Stimulated activated CD4-positive, alpha-beta T cell treated with anti-CD3 and anti-CD28 coated beads, Interleukin-15, amount 100 ng/mL, for 1 hour (primary cell): ENCODE results near the gene FBXO45.
"Not testable (repeated sequence)": the region's sequence is repeated elsewhere in the genome, so short reads cannot be mapped to it uniquely, and the experiment has no call there.

Experiments used
- DNase-seq, 2 donors: peaks; one replicate each; pipeline ENCODE4 v3.0.0-alpha.2; 2020; ENCODE audit warnings: low read depth in 1 of 2, low spot score in 1 of 2

FBXO45 gene

GRCh38 chr3:196555295-196555694 is 13.2 kb upstream of the FBXO45 start:
- no peak for DNase-seq

GRCh38 chr3:196557236-196557635 is 11.2 kb upstream of the FBXO45 start:
- DNase-seq, result no peak

GRCh38 chr3:196558476-196558875 is 10.0 kb upstream of the FBXO45 start:
- no peak for DNase-seq

- no peak for DNase-seq
These were observed 8.6 kb upstream of the FBXO45 start for GRCh38 chr3:196559826-196560225.

GRCh38 chr3:196563721-196564225 is 4.7 kb upstream of the FBXO45 start:
- peak in 1 of 2 donors; percentile 7 for DNase-seq

- peak; percentile 6 to 26 for DNase-seq
These were observed 600 bp downstream of the FBXO45 start for GRCh38 chr3:196569003-196569516.

GRCh38 chr3:196570332-196570731 is 1.9 kb downstream of the FBXO45 start:
- DNase-seq, result not testable (repeated sequence)

GRCh38 chr3:196572389-196572788 is 3.9 kb downstream of the FBXO45 start:
- DNase-seq, result no peak

- DNase-seq, result no peak
These were observed 16.7 kb downstream of the FBXO45 start for GRCh38 chr3:196585044-196585757.

- no peak for DNase-seq
These were observed 21.8 kb downstream of the FBXO45 start for GRCh38 chr3:196590279-196590678.

- no peak for DNase-seq
These were observed 27.9 kb downstream of the FBXO45 start for GRCh38 chr3:196596355-196596754.

GRCh38 chr3:196597971-196598733 is 29.7 kb downstream of the FBXO45 start:
- not testable (repeated sequence) for DNase-seq

- DNase-seq, result no peak
These were observed 31.3 kb downstream of the FBXO45 start for GRCh38 chr3:196599734-196600128.

- DNase-seq, result no peak
These were observed 31.9 kb downstream of the FBXO45 start for GRCh38 chr3:196600359-196600758.

- no peak for DNase-seq
These were observed 34.2 kb downstream of the FBXO45 start for GRCh38 chr3:196602673-196603072.

GRCh38 chr3:196603683-196604082 is 35.2 kb downstream of the FBXO45 start:
- DNase-seq, result no peak

GRCh38 chr3:196604548-196604947 is 36.1 kb downstream of the FBXO45 start:
- peak; percentile 22 to 30 for DNase-seq

GRCh38 chr3:196608693-196609092 is 40.2 kb downstream of the FBXO45 start:
- no peak for DNase-seq

GRCh38 chr3:196609343-196609775 is 40.9 kb downstream of the FBXO45 start:
- DNase-seq, result peak; percentile 88 to 91

- DNase-seq, result no peak
These were observed 41.5 kb downstream of the FBXO45 start for GRCh38 chr3:196609805-196610515.

- DNase-seq, result no peak
These were observed 43.5 kb downstream of the FBXO45 start for GRCh38 chr3:196611761-196612483.
